Endothelial cell of umbilical vein (primary cell): ENCODE measurements around the gene KCNQ2.

Experiments
- FOS ChIP-seq: IDR thresholded peaks from 2 replicates; pipeline ENCODE4 v1.6.1; 2011; ENCODE audit warnings: mild to moderate bottlenecking, low read length, moderate library complexity, borderline replicate concordance; ENCODE audit not compliant: insufficient read depth
- JUN ChIP-seq: IDR thresholded peaks from 2 replicates; pipeline ENCODE4 v1.6.1; 2011; ENCODE audit warnings: borderline replicate concordance, low read depth; ENCODE audit not compliant: insufficient read length, insufficient read depth
- POLR2A ChIP-seq: IDR thresholded peaks from 2 replicates; pipeline ENCODE4 v1.6.1; 2012; ENCODE audit warnings: low read depth, mild to moderate bottlenecking, control low read depth, low read length
- POLR2AphosphoS5 ChIP-seq: IDR thresholded peaks from 2 replicates; pipeline ENCODE4 v1.6.1; 2012; ENCODE audit warnings: low read depth, mild to moderate bottlenecking, control low read depth, low read length, moderate library complexity; ENCODE audit not compliant: insufficient read depth
- TF ChIP-seq, protein P1 (sequence below), 2 donors: IDR thresholded peaks; 1 replicate in 1 of 2; 2 replicates in 1 of 2; pipeline ENCODE4 v1.5.1; 2011; ENCODE audit warnings: low read length in 2 of 2, mild to moderate bottlenecking in 2 of 2, moderate library complexity in 2 of 2, control low read depth in 1 of 2, inconsistent platforms in 1 of 2, low read depth in 1 of 2; ENCODE audit not compliant: insufficient read depth in 1 of 2; ENCODE audit errors: extremely low read depth in 1 of 2

DNA sequence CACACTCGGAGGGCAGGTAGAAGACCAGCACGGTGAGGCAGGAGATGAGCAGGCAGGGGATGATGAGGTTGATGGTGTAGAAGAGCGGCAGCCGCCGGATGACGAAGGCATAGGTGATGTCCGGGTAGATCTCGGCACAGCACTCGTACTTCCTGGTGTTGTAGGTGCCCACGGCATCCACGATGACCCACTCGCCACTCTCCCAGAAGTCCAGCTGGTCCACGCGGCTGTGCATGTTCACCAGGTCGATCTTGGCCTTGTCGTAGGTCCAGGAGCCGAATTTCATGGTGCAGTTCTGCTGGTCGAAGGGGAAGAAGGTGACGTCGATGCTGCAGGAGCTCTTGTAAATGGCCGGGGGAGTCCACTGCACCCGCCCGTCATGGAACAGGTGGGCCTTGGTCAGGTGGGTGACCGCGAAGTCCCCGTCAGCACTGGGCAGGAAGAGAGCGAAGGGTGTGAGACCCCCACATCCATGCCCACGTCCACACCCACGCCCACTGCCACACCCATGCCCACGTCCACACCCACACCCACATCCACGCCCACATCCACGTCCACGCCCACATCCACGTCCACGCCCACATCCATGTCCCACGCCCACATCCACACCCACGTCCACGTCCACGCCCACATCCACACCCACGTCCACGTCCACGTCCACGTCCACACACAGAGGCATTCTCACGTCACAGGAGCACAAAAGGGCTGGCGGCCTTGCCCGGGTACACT lies 121.7 kb downstream of the KCNQ2 start:
- TF ChIP-seq, protein P1, sequence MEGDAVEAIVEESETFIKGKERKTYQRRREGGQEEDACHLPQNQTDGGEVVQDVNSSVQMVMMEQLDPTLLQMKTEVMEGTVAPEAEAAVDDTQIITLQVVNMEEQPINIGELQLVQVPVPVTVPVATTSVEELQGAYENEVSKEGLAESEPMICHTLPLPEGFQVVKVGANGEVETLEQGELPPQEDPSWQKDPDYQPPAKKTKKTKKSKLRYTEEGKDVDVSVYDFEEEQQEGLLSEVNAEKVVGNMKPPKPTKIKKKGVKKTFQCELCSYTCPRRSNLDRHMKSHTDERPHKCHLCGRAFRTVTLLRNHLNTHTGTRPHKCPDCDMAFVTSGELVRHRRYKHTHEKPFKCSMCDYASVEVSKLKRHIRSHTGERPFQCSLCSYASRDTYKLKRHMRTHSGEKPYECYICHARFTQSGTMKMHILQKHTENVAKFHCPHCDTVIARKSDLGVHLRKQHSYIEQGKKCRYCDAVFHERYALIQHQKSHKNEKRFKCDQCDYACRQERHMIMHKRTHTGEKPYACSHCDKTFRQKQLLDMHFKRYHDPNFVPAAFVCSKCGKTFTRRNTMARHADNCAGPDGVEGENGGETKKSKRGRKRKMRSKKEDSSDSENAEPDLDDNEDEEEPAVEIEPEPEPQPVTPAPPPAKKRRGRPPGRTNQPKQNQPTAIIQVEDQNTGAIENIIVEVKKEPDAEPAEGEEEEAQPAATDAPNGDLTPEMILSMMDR (IDR thresholded peaks at IDR 0.05; ENCODE audit: extremely low read depth in 1 of 2, insufficient read depth in 1 of 2, low read depth in 1 of 2, low read length in 2 of 2): no peak
- TF ChIP-seq JUN (no peak), POLR2A (no peak), POLR2AphosphoS5 (no peak), FOS (no peak)
